Liver (tissue), 3 donors: Measurements from ENCODE around the gene IMPA2.
A peak's percentile ranks its signal among the peaks of the same experiment; 100 is the strongest.

ENCODE experiments used
- ATF3 ChIP-seq: IDR thresholded peaks from 2 replicates; pipeline ENCODE4 v1.6.1; 2016; ENCODE audit warnings: antibody characterized with exemption
- GABPA ChIP-seq, 2 donors: IDR thresholded peaks in 1 of 2; conservative IDR thresholded peaks in 1 of 2; 2 replicates each; pipeline ENCODE4 v1.6.1; 2016; ENCODE audit warnings: antibody characterized with exemption in 2 of 2, mild to moderate bottlenecking in 1 of 2, moderate library complexity in 1 of 2
- MAX ChIP-seq: IDR thresholded peaks from 2 replicates; pipeline ENCODE4 v1.6.1; 2016; ENCODE audit warnings: antibody characterized with exemption
- RAD21 ChIP-seq, 2 donors: IDR thresholded peaks; 2 replicates each; pipeline ENCODE4 v1.6.1; 2016; ENCODE audit warnings: antibody characterized with exemption in 2 of 2, mild to moderate bottlenecking in 2 of 2
- SP1 ChIP-seq: IDR thresholded peaks from 2 replicates; pipeline ENCODE4 v1.6.1; 2018; ENCODE audit warnings: antibody characterized with exemption, mild to moderate bottlenecking
- TAF1 ChIP-seq: conservative IDR thresholded peaks from 2 replicates; pipeline ENCODE4 v1.6.1; 2016; ENCODE audit warnings: antibody characterized with exemption, mild to moderate bottlenecking
- YY1 ChIP-seq: IDR thresholded peaks from 2 replicates; pipeline ENCODE4 v1.6.1; 2016; ENCODE audit warnings: antibody characterized with exemption, mild to moderate bottlenecking
- ZBTB33 ChIP-seq: IDR thresholded peaks from 2 replicates; pipeline ENCODE4 v1.6.1; 2016; ENCODE audit warnings: antibody characterized with exemption
- TF ChIP-seq, protein P1 (sequence below): fragments of 150-350 bp; IDR thresholded peaks from 2 replicates; pipeline ENCODE4 v1.5.1; 2017; ENCODE audit warnings: improper control_type of control experiment, low read depth, low read length; ENCODE audit not compliant: missing input control
- donor health status: healthy.
- donor health status: healthy.

DNA sequence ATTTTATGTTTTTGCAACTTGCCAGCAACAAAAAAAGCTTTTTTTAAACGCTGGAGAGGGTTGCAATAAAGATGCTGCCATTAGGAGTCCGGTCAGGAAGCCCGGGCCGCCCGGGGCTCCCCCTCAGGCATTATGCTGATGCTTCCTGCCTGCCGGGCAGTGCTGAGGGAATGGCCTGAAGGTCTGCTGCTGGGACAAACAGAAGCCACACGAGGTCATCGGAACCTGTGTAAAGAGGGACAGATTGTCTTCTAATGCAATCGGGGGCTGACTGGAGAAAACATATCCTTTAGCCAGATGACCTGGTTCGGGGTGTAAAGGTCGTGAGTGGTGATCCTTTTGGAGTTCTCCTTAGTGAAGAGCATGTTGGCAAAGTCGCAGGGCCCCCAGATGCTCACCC, 2.3 kb downstream of the IMPA2 start:
- TF ChIP-seq, protein P1, sequence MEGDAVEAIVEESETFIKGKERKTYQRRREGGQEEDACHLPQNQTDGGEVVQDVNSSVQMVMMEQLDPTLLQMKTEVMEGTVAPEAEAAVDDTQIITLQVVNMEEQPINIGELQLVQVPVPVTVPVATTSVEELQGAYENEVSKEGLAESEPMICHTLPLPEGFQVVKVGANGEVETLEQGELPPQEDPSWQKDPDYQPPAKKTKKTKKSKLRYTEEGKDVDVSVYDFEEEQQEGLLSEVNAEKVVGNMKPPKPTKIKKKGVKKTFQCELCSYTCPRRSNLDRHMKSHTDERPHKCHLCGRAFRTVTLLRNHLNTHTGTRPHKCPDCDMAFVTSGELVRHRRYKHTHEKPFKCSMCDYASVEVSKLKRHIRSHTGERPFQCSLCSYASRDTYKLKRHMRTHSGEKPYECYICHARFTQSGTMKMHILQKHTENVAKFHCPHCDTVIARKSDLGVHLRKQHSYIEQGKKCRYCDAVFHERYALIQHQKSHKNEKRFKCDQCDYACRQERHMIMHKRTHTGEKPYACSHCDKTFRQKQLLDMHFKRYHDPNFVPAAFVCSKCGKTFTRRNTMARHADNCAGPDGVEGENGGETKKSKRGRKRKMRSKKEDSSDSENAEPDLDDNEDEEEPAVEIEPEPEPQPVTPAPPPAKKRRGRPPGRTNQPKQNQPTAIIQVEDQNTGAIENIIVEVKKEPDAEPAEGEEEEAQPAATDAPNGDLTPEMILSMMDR: no peak
- TF ChIP-seq SP1 (peak; percentile 58), RAD21 (IDR thresholded peaks at IDR 0.05) (peak in 1 of 2 donors; percentile 31), YY1 (peak; percentile 50), ZBTB33 (no peak), TAF1 (peak; percentile 20), GABPA (IDR thresholded peaks at IDR 0.05 in 1 of 2, conservative IDR thresholded peaks at IDR 0.05 in 1 of 2) (no peak), MAX (peak; percentile 15), ATF3 (no peak)
